Renal cortex interstitium (tissue), 11 donors: ENCODE measurements around the gene ARMCX2. TPM values are rescaled to one million over a fixed set of nuclear protein-coding genes. Genes with fewer than 3 reads are reported as not detected.
A peak's percentile ranks its signal among the peaks of the same experiment; 100 is the strongest.

Source experiments
- DNase-seq, 11 donors: peaks; one replicate each; pipeline ENCODE4 v3.0.0-alpha.2; 2013; ENCODE audit warnings: low read depth in 9 of 11, low spot score in 4 of 11; ENCODE audit errors: extremely low read depth in 1 of 11
- polyA plus RNA-seq, 3 donors: library from polyadenylated mRNA; unstranded; fragments of 120-200 nt; gene quantifications; one replicate each; pipeline ENCODE4 v1.2.1, GENCODE V29; 2013; ENCODE audit not compliant: insufficient read length in 3 of 3

ARMCX2 gene
- polyA plus RNA-seq, 3 donors = 108 to 163 (median 109) TPM

- DNase-seq = no peak
Observed at GRCh38 chrX:101639583-101639982, 20.1 kb downstream of the ARMCX2 start.

GRCh38 chrX:101619364-101619763 lies 40.3 kb downstream of the ARMCX2 start:
- DNase-seq = peak in 3 of 11 donors; percentile 13 to 38 (median 35)

- peak in 8 of 11 donors; percentile 56 to 79 (median 74) for DNase-seq
Observed at GRCh38 chrX:101617211-101618191, 42.1 kb downstream of the ARMCX2 start, which contains the start of gene ARMCX6. Gene ARMCX6, minus strand, starts transcription at chrX:101618000. Its CDS starts 1,380 bp downstream, at chrX:101616620.

GRCh38 chrX:101605728-101606127 lies 53.9 kb downstream of the ARMCX2 start:
- no peak for DNase-seq

Other genes starting within 250 kb of the ARMCX2 start
- 10 to 100 TPM; 21.8 to 30.7 (median 23.5) TPM for gene ARMCX4, start 174.4 kb downstream of the ARMCX2 start, polyA plus RNA-seq
- 10 to 100 TPM; 45.5 to 51.5 (median 50.0) TPM for gene ARMCX1, start 109.3 kb downstream of the ARMCX2 start, polyA plus RNA-seq
- 10 to 100 TPM; 82.1 to 83.7 (median 82.6) TPM for gene ARMCX6, start 41.9 kb downstream of the ARMCX2 start, polyA plus RNA-seq
- 100 to 1,000 TPM; 111 to 134 (median 113) TPM for gene ARMCX3, start 36.7 kb downstream of the ARMCX2 start, polyA plus RNA-seq